Esophagus squamous epithelium (tissue), 5 donors: ENCODE data around the gene CECR2. TPM values are rescaled to one million over a fixed set of nuclear protein-coding genes. Genes with fewer than 3 reads are reported as not detected.
A peak's percentile ranks its signal among the peaks of the same experiment; 100 is the strongest.

Source experiments
- DNase-seq: peaks from one replicate; lab custom pipeline; 2025; lab: John Stamatoyannopoulos, UW
- H3K27ac ChIP-seq, 4 donors: fragments of 200-600 bp; sonication (generic); one replicate each; pipeline ENCODE4 v1.5.1; 2016 to 2019; ENCODE audit warnings: mild to moderate bottlenecking in 1 of 4
- H3K27me3 ChIP-seq, 4 donors: fragments of 200-600 bp; sonication (generic); 1 replicate in 3 of 4; 2 replicates in 1 of 4; pipeline versions ENCODE4 v1.5.1 to v1.6.0; 2017 to 2021; ENCODE audit warnings: antibody characterized with exemption in 1 of 4
- H3K36me3 ChIP-seq, 3 donors: fragments of 200-600 bp; sonication (generic); one replicate each; pipeline ENCODE4 v1.5.1; 2016 to 2019
- H3K4me1 ChIP-seq, 3 donors: fragments of 200-600 bp; sonication (generic); one replicate each; pipeline ENCODE4 v1.5.1; 2017 to 2019
- H3K4me3 ChIP-seq, 4 donors: fragments of 200-600 bp; sonication (generic); 1 replicate in 3 of 4; 2 replicates in 1 of 4; pipeline ENCODE4 v1.5.1; 2016 to 2019; ENCODE audit warnings: mild to moderate bottlenecking in 2 of 4, moderate library complexity in 1 of 4
- H3K9me3 ChIP-seq, 3 donors: fragments of 200-600 bp; sonication (generic); one replicate each; pipeline ENCODE4 v1.5.1; 2016 to 2019
- POLR2A ChIP-seq, 4 donors: fragments of 450-650 bp; IDR thresholded peaks; one replicate each; pipeline ENCODE4 v1.6.1; 2017; ENCODE audit warnings: antibody characterized with exemption in 4 of 4, mild to moderate bottlenecking in 4 of 4, moderate library complexity in 3 of 4
- WGBS, 2 donors: methylation state at CpG; one replicate each; pipeline ENCODE4 v1.1.5; 2018; 5-methylcytosine and 5-hydroxymethylcytosine counted together
- intact Hi-C: fragments of 100-400 bp; cut with DNase I; formaldehyde crosslinking; loops from one replicate; pipeline ENCODE4 v1.15.0; 2022
- total RNA-seq, 4 donors: library from RNA; depleted of rRNA; stranded (reverse); fragments of >200 nt; gene quantifications; one replicate each; pipeline ENCODE4 v1.1.0, GENCODE V29; 2016
- TF ChIP-seq, protein P1 (sequence below), 6 experiments: fragments of 450-650 bp in 4 of 6; fragments of 200-600 bp in 2 of 6; sonication (generic) in 2 of 6; IDR thresholded peaks; one replicate each; pipeline ENCODE4 v1.5.1; 2016 to 2019; ENCODE audit warnings: antibody characterized with exemption in 6 of 6, mild to moderate bottlenecking in 4 of 6, moderate library complexity in 4 of 6
- donor health status: DM: yes; HTN: yes; CAD: no.

CECR2 gene
- total RNA-seq, 4 donors from 2014 or later, result 0.13 to 0.57 (median 0.26) TPM

DNA sequence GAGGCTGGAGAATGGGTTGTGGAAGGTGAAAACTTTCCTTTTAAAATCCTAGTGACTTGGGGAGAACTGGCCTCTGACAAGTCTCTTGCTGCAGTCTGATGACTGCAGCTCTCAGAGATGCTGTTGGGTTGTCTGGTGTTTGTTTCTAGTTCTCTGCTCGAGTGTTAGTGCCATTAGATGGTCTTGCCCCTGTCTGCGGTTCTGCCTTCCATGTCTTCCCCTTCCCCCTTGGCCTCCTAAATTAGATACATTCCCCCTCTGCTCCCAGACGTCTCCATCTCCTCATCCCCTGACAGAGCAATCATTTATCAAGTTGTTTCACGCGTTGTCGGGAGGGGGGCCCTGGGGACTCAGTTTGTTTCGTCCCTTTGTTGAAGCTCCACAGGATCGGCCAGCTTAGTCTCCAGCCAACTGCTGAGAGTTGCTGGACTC lies 67.7 kb downstream of the CECR2 start:
- WGBS, 2 donors, result 36 to 38% methylated on average over 8 of the region's 8 CpGs
- H3K27ac ChIP-seq, result peak overlapping the region in 3 of 4 donors; percentile 13 to 49 (median 38)
- intact Hi-C loops, result no loop called here
- peaks cover 0 to 3% (median 0%) of the 10 kb centered on the region in 4 donors for H3K27me3 ChIP-seq
- no peaks in the 10 kb centered on the region for H3K9me3 ChIP-seq
- no peak overlapping the region for H3K4me3 ChIP-seq
- no peaks in the 10 kb centered on the region for H3K36me3 ChIP-seq
- H3K4me1 ChIP-seq, result peaks cover 0 to 16% (median 5%) of the 10 kb centered on the region in 3 donors
- TF ChIP-seq, protein P1, sequence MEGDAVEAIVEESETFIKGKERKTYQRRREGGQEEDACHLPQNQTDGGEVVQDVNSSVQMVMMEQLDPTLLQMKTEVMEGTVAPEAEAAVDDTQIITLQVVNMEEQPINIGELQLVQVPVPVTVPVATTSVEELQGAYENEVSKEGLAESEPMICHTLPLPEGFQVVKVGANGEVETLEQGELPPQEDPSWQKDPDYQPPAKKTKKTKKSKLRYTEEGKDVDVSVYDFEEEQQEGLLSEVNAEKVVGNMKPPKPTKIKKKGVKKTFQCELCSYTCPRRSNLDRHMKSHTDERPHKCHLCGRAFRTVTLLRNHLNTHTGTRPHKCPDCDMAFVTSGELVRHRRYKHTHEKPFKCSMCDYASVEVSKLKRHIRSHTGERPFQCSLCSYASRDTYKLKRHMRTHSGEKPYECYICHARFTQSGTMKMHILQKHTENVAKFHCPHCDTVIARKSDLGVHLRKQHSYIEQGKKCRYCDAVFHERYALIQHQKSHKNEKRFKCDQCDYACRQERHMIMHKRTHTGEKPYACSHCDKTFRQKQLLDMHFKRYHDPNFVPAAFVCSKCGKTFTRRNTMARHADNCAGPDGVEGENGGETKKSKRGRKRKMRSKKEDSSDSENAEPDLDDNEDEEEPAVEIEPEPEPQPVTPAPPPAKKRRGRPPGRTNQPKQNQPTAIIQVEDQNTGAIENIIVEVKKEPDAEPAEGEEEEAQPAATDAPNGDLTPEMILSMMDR (IDR thresholded peaks at IDR 0.05), result no peak
- no peak for TF ChIP-seq POLR2A (IDR thresholded peaks at IDR 0.05)
- no peak for DNase-seq

DNA sequence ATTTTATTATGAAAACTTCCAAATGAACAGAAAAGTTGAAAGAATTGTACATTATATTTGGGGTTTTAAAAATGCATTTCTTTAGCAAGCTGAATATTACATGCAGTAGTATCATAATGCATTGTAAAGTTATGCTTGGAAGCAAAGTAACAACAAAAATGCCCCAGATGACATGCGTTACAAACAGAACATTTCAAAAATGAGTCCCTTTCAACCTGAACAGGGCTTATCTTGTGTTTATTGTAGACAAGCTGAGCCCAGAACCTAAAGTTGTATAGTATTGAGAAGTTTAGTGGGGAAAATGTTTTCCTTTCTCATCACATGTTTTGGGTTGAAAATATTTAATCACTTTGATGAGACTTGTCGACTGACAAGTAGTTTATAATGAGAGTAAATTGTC lies 68.8 kb downstream of the CECR2 start:
- Histone ChIP-seq H3K27ac (no peak overlapping the region), H3K27me3 (peaks cover 0 to 9% (median 0%) of the 10 kb centered on the region in 4 donors), H3K4me1 (peaks cover 0 to 24% (median 5%) of the 10 kb centered on the region in 3 donors), H3K4me3 (no peak overlapping the region), H3K9me3 (no peaks in the 10 kb centered on the region), H3K36me3 (no peaks in the 10 kb centered on the region)
- intact Hi-C loops, result no loop called here
- WGBS, 2 donors, result 89% methylated on average over 2 of the region's 2 CpGs
- TF ChIP-seq, protein P1 (IDR thresholded peaks at IDR 0.05), result no peak
- no peak for TF ChIP-seq POLR2A (IDR thresholded peaks at IDR 0.05)
- DNase-seq, result no peak

DNA sequence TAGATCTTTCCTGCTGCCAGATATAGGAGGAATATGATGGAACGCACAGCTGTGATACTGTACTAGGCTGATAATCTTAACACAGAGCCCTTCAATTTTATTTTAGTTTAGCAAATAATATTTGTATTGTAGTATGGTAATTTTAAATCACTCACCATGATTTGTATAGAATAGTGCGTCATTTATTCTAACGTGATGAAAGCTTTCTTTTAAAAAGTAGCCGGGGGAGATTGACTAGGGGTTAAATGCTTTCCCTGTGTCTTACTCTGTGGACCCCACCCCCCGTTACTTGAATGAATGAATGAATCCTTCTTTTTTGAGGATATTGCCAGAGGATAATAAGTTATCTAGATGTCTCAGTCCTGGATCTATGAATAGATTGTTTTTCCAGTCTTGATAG lies 72.1 kb downstream of the CECR2 start:
- Histone ChIP-seq H3K4me3 (no peak overlapping the region), H3K9me3 (no peaks in the 10 kb centered on the region), H3K27ac (no peak overlapping the region), H3K4me1 (peaks cover 0 to 40% (median 5%) of the 10 kb centered on the region in 3 donors), H3K36me3 (no peaks in the 10 kb centered on the region), H3K27me3 (peaks cover 0 to 9% (median 0%) of the 10 kb centered on the region in 4 donors)
- intact Hi-C loops, result no loop called here
- DNase-seq, result no peak
- WGBS, 2 donors, result 54 to 73% methylated on average over 5 of the region's 5 CpGs
- TF ChIP-seq, protein P1 (IDR thresholded peaks at IDR 0.05), result no peak

DNA sequence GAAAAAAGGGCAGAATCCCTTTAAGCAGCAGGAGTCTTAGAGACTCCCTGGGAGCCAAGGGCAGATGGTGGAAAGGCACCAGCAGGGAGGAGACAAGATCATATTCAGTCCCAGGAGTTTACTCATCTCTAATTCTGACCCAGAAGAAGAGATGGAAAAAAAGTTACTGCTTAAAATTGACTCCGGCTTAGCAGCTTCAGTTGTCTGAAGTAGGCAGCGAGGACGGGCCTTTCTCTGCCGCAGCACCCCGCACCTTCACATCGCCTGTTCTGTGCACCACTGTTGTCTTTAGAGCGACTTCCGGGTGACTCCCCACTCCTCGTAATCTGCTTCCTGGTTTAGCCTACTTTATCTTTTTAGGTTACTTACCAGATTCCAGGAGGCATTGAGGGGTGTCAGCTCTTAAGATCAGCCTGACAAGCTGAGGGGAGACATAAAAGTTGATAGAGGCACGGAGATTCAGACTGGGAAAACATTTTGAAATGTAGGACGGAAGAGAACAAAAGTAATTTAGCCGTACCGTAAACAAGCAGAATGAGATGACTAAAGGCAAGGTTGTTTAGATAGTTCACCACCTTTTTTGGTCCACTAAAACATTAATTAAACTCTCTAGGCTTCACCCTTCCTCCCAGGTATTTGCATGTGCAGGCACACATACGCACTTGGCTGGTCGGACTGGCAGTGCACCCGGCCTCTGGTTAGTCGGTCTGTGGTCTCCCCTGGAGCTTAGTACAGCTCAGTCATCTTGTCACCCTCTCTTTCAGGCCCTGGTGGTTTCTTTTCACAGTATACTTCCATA lies 74.3 kb downstream of the CECR2 start:
- H3K4me1 ChIP-seq, result peaks cover 0 to 30% (median 0%) of the 10 kb centered on the region in 3 donors
- 73 to 82% methylated on average over 17 of the region's 17 CpGs for WGBS, 2 donors
- H3K9me3 ChIP-seq, result no peaks in the 10 kb centered on the region
- no peak overlapping the region for H3K4me3 ChIP-seq
- peaks cover 0 to 9% (median 0%) of the 10 kb centered on the region in 4 donors for H3K27me3 ChIP-seq
- intact Hi-C loops, result no loop called here
- H3K27ac ChIP-seq, result peak overlapping the region in 3 of 4 donors; percentile 48 to 57 (median 55)
- no peak for DNase-seq
- no peaks in the 10 kb centered on the region for H3K36me3 ChIP-seq
- TF ChIP-seq POLR2A (IDR thresholded peaks at IDR 0.05), result no peak
- TF ChIP-seq, protein P1 (IDR thresholded peaks at IDR 0.05), result no peak

DNA sequence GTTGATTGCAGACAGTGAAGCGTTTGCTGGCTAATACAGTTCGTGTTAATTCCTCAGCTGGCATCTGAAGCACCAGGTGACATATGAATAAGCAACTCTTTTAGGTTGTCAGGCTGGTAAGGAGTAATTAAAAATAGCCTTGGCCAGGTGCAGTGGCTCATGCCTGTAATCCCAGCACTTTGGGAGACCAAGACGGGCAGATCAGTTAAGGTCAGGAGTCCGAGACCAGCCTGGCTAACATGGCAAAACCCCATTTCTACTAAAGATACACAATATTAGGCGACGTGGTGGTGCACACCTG lies 74.9 kb downstream of the CECR2 start:
- intact Hi-C loops, result no loop called here
- WGBS, 2 donors, result 50 to 66% methylated on average over 6 of the region's 6 CpGs
- peaks cover 0 to 9% (median 0%) of the 10 kb centered on the region in 4 donors for H3K27me3 ChIP-seq
- no peak overlapping the region for H3K4me3 ChIP-seq
- no peaks in the 10 kb centered on the region for H3K9me3 ChIP-seq
- no peak for DNase-seq
- TF ChIP-seq POLR2A (IDR thresholded peaks at IDR 0.05), result no peak
- TF ChIP-seq, protein P1 (IDR thresholded peaks at IDR 0.05), result no peak
- peaks cover 0 to 30% (median 0%) of the 10 kb centered on the region in 3 donors for H3K4me1 ChIP-seq
- H3K36me3 ChIP-seq, result no peaks in the 10 kb centered on the region
- peak overlapping the region in 3 of 4 donors; percentile 48 to 57 (median 55) for H3K27ac ChIP-seq
